Heart left ventricle (tissue), 13 donors: ENCODE data around the gene ITGA6.

ENCODE experiments used
- CTCF ChIP-seq, 12 donors: fragments of 200-600 bp; sonication (generic) in 4 of 12; IDR thresholded peaks; one replicate each; pipeline versions ENCODE4 v1.5.0 to v1.8.0; 2018 to 2022; ENCODE audit warnings: antibody characterized with exemption in 12 of 12, mild to moderate bottlenecking in 5 of 12
- POLR2A ChIP-seq, 2 donors: fragments of 450-650 bp; IDR thresholded peaks; one replicate each; pipeline ENCODE4 v1.6.1; 2017; ENCODE audit warnings: antibody characterized with exemption in 2 of 2, mild to moderate bottlenecking in 2 of 2, moderate library complexity in 2 of 2
- donor health status: ischemic (EF 13 %, LVEDD 7.1; RV severe dilation, severe dysfunction).
- donor health status: DM: no; HTN: yes; CAD: no.
- donor health status: DM: no; HTN: no; CAD: no.
- donor health status: ischemic (EF 25% LVEDD 6.9; RV normal size, moderate dysfunction).
- donor health status: ischemic (EF 25% LVEDD 5.7; RV mildly dilated, moderate dysfunction).
- donor health status: ischemic (EF 35%, LVEDD 5.7; RV mildly dilated, moderate dysfunction).
- donor health status: nonischemic (EF 11% LVEDD 7.7; RV severe dilation, severe dysfunction).
- donor health status: DM: yes; HTN: yes; CAD: no.
- donor health status: PGD.
- donor health status: ischemic (EF 29% LVEDD 5.4; RV normal size, mild dysfunction).
- donor health status: nonischemic (EF 23%, LVEDD 6.1; RV moderate dilation, normal function).

DNA sequence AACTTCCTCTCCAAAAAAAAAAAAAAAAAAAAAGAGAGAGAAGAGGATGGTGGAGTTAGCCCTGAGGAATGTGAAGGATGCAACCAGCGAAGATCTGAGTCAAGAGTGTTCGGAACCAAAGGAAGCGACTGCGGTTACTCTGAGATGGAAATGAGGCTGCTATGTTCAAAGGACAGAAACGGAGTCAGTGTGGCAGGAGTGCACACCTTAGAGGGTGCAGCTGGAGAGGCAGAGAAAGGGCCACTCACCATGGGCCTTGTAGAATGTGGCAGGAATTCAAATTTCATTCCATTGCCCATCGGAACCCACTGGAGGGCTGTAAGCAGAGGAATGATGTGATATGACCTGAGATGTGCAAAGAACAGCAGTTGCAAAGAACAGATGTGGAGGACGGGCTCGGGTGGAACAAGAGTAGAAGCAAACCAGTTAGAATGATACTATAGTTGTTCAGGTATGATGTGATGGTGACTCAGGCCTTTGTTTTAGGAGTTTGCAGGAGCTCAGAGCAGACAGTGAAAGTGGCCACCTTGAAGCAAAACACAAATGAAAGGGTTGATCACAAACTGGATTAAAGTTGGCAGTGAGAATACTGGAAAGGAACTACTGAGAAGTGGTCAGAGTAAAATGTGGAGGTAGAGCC is 22.6 kb downstream of the ITGA6 start:
- TF ChIP-seq CTCF (IDR thresholded peaks at IDR 0.05) (no peak), POLR2A (IDR thresholded peaks at IDR 0.05) (no peak)
